Measurements from ENCODE around the gene POLR3E. TPM values are rescaled to one million over a fixed set of nuclear protein-coding genes. Genes with fewer than 3 reads are reported as not detected.
"Not testable (repeated sequence)": the region's sequence is repeated elsewhere in the genome, so short reads cannot be mapped to it uniquely, and the experiment has no call there.

The POLR3E gene
- total and polyA plus RNA-seq, 12 donors = 22.3 to 40.7 (median 30.6) TPM

DNA sequence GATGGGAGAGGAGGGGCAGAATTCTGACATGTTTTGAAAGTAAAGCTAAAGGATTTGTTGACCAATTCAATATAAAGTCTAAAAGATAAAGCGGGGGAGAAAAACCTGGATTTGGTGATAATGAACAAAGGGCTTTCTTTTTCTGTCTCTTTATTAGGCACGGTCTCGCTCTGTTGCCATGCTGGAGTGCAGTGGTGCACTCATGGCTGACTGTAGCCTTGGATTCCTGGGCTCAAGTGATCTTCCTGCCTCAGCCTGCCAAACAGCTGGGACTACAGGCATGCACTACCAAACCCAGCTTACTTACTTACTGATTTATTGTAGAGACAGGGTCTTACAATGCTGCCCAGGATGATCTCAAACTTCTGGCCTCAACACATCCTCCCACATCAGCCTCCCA lies 69.7 kb downstream of the POLR3E start:
- Histone ChIP-seq H3K4me3 (no peak overlapping the region), H3K36me3 (peaks cover 0 to 40% (median 13%) of the 10 kb centered on the region in 9 donors), H3K4me1 (peaks cover 0 to 54% (median 28%) of the 10 kb centered on the region in 9 donors), H3K9me3 (no peaks in the 10 kb centered on the region), H3K27me3 (no peaks in the 10 kb centered on the region), H3K27ac (no peak overlapping the region)
- no peak for DNase-seq
- ATAC-seq = no peak
- TF ChIP-seq, protein P1, sequence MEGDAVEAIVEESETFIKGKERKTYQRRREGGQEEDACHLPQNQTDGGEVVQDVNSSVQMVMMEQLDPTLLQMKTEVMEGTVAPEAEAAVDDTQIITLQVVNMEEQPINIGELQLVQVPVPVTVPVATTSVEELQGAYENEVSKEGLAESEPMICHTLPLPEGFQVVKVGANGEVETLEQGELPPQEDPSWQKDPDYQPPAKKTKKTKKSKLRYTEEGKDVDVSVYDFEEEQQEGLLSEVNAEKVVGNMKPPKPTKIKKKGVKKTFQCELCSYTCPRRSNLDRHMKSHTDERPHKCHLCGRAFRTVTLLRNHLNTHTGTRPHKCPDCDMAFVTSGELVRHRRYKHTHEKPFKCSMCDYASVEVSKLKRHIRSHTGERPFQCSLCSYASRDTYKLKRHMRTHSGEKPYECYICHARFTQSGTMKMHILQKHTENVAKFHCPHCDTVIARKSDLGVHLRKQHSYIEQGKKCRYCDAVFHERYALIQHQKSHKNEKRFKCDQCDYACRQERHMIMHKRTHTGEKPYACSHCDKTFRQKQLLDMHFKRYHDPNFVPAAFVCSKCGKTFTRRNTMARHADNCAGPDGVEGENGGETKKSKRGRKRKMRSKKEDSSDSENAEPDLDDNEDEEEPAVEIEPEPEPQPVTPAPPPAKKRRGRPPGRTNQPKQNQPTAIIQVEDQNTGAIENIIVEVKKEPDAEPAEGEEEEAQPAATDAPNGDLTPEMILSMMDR (IDR thresholded peaks at IDR 0.05) = no peak
- intact Hi-C loops (cut with DNase I) = no loop called here
- WGBS, 2 donors = 97 to 99% methylated on average over 3 of the region's 3 CpGs

DNA sequence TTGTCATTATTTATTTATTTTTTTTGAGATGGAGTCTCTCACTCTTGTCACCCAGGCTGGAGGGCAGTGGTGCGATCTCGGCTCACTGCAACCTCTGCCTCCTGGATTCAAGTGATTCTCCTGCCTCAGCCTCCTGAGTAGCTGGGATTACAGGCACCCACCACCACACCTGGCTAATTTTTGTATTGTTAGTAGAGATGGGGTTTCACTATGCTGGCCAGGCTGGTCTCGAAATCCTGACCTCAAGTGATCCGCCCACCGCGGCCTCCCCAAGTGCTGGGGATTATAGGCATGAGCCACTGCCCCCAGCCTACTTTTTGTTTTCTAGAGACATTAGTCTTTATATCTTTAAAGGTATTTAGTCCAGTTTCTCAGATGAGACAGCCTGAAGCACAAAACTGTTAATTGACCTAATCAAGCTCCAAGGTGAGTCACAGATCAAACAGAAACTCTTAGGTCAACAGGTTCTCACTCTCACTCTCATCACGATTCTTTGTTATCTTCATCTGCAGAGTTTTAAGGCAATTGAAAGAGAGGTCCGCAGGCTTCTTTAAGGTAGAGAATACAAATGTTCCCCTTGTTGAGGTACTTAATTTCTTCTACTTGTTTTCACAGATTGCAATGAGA lies 71.1 kb downstream of the POLR3E start:
- DNase-seq; ATAC-seq; H3K27me3 ChIP-seq; H3K4me3 ChIP-seq; H3K9me3 ChIP-seq; intact Hi-C loops (cut with DNase I): not testable (repeated sequence)
- Histone ChIP-seq H3K4me1 (peaks cover 6 to 68% (median 39%) of the 10 kb centered on the region in 9 donors), H3K27ac (peak overlapping the region in 2 of 10 donors; percentile 60 to 73), H3K36me3 (peaks cover 0 to 26% (median 12%) of the 10 kb centered on the region in 9 donors)
- 95 to 97% methylated on average over 8 of the region's 8 CpGs for WGBS, 2 donors

DNA sequence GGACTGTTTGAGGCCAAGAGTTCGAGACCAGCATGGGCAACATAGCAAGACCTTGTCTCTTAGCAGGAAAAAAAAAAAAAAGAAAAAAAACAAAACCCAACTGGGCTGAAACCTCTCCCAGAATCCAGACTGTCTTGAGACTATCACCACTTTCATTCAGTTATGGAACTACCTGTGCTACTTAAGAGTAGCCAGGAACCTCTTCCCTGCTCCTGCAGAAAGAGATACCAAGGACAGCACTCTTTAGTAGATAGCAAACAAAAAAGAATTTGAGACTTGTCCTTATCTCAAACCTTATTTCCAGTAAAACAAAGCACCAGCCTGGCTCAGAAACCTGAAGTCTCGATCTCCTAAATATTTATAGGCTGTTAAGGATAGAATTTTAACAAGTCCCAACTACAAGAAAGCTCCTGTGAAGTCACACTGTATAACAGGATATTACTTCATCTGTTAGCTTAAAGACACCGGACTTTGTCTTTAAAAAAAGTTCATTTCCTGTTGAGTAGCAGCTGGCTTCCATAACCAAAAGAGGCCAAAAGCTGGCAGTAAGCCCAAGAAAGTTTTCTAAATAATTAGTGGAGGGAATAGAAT lies 72.1 kb downstream of the POLR3E start:
- ATAC-seq = peak in 4 of 8 donors; percentile 41 to 66 (median 60)
- Histone ChIP-seq H3K27ac (peak overlapping the region in 8 of 10 donors; percentile 31 to 77 (median 66)), H3K36me3 (peaks cover 0 to 16% (median 2%) of the 10 kb centered on the region in 9 donors), H3K27me3 (no peaks in the 10 kb centered on the region), H3K4me3 (no peak overlapping the region), H3K9me3 (no peaks in the 10 kb centered on the region), H3K4me1 (peaks cover 6 to 73% (median 39%) of the 10 kb centered on the region in 9 donors)
- peak in 1 of 2 donors; percentile 51 for DNase-seq
- TF ChIP-seq, protein P1 (IDR thresholded peaks at IDR 0.05) = no peak
- 52 to 66% methylated on average over 3 of the region's 3 CpGs for WGBS, 2 donors
- intact Hi-C loops (cut with DNase I) = no loop called here

DNA sequence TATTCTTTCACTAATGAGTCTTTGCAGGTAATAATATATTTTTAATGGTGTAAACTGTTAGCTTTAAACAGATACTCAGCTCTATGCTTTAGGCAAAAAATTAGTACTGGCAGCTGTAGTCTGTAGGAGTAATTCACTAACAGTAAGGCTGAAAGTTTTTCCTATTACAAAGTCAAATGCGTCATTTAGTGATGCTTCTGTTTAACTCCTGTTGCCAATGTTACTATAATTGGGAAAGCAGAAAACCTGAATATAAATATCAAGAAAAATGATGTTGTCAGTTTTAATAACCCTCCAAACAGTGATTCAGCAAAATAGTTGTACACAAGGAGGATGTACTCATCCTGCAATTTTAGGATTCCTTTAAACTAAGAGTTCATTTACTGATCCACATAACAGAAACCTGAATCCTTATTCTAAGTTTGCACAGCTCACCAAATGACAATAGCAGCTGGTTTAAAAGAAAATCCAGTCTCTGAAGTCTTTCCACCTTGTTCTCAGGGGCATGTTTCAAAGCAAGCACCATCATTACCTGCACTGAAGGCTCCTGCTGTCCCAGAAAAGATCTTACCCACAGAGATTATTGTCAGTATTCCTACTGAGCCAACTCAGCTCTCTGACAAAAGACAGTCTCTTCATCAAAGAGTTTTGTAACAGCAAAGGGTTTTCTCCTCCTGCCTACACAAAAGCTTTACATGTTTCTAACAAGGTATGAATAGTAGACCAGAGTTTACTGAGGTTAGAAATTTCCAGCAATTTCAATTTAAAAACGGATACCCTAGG lies 73.0 kb downstream of the POLR3E start:
- no peaks in the 10 kb centered on the region for H3K9me3 ChIP-seq
- DNase-seq = no peak
- no peaks in the 10 kb centered on the region for H3K27me3 ChIP-seq
- TF ChIP-seq, protein P1 (IDR thresholded peaks at IDR 0.05) = no peak
- intact Hi-C loops (cut with DNase I) = loop anchor here in 2 of 10 donors (10.0 kb wide), 2 partner anchors 55 to 175 kb away; no protein-coding TSS in a partner anchor
- H3K27ac ChIP-seq = peak overlapping the region in 8 of 10 donors; percentile 31 to 77 (median 66)
- 64 to 65% methylated on average over 2 of the region's 2 CpGs for WGBS, 2 donors
- H3K4me3 ChIP-seq = no peak overlapping the region
- H3K36me3 ChIP-seq = peaks cover 0 to 7% (median 0%) of the 10 kb centered on the region in 9 donors
- peak in 1 of 8 donors; percentile 16 for ATAC-seq
- peaks cover 6 to 76% (median 42%) of the 10 kb centered on the region in 9 donors for H3K4me1 ChIP-seq

All from heart right ventricle (tissue), 16 donors.